Measurements from ENCODE around the gene RNF44.

Gene RNF44

DNA sequence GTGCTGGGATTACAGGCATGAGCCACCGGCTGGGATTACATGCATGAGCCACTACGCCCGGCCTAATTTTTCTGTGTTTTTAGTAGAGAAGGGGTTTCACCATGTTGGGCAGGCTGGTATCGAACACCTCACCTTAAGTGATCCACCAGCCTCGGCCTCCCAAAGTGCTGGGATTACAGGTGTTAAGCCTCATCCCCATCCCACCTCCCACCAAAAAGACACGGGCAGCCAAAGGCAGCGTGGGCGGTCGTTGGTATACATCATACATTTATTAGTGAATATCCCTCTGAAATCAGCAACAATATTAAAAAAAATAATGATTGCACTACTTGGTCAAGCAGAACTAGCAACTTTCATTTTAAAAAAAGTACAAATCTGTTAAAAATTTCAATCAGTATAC lies 10.7 kb downstream of the RNF44 start:
- no peak overlapping the region for H3K9ac ChIP-seq (ENCODE audit: low read length)
- no peak overlapping the region for H3K4me2 ChIP-seq (ENCODE audit: low read length)
- no CpG with 5 or more reads among the region's 9 CpGs for WGBS (ENCODE audit: extremely low coverage, insufficient coverage, low lambda C conversion rate)
- no peak overlapping the region for H2BK5ac ChIP-seq (ENCODE audit: low read length)
- H4K5ac ChIP-seq (ENCODE audit: low read length), result no peak overlapping the region
- no peak overlapping the region for H3K23ac ChIP-seq (ENCODE audit: low read length)
- H3K4me3 ChIP-seq (ENCODE audit: low read length), result no peak overlapping the region
- no peak overlapping the region for H2BK15ac ChIP-seq (replicated peaks; ENCODE audit: low read depth)
- H2AK5ac ChIP-seq (ENCODE audit: low read length), result no peak overlapping the region
- no peak overlapping the region for H4K8ac ChIP-seq (ENCODE audit: low read depth, low read length)
- H3K4ac ChIP-seq (ENCODE audit: low read depth, low read length), result no peak overlapping the region
- H3K79me2 ChIP-seq (ENCODE audit: control insufficient read depth, insufficient read depth, low read length), result peaks cover 2% of the 10 kb centered on the region
- peaks cover 5% of the 10 kb centered on the region for H3K79me1 ChIP-seq (ENCODE audit: low read length)
- no peak overlapping the region for H3K56ac ChIP-seq (ENCODE audit: low read length)
- H3K27ac ChIP-seq (ENCODE audit: low read depth, low read length), result no peak overlapping the region
- H3K18ac ChIP-seq (ENCODE audit: low read length), result no peak overlapping the region
- no peak for DNase-seq
- no peaks in the 10 kb centered on the region for H3K27me3 ChIP-seq (ENCODE audit: insufficient read depth, low read length, poor library complexity)
- H3K4me1 ChIP-seq (ENCODE audit: control insufficient read depth, low read depth, low read length), result no peaks in the 10 kb centered on the region
- no peak overlapping the region for H2BK120ac ChIP-seq (ENCODE audit: low read depth, low read length)
- peaks cover 19% of the 10 kb centered on the region for H3K36me3 ChIP-seq (ENCODE audit: control insufficient read depth, insufficient read depth, low read length)

DNA sequence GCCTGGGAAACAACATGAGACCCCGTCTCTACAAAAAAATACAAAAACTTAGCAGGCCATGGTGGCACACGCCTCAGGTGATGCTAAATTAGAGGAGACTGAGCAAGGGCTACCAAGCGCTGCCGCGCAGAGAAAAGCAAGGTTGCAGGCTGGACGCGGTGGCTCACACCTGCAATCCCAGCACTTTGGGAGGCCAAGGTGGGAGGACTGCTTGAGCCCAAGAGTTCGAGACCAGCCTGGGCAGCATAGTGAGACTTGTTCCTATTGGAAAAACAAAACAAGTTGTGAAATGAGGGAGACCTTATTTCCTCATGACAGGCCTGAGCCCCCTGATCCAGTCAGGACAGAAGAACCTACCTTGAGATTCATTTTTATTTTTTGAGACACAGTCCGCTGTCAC lies 11.5 kb downstream of the RNF44 start:
- Histone ChIP-seq H2BK5ac (ENCODE audit: low read length) (no peak overlapping the region), H3K79me1 (ENCODE audit: low read length) (no peaks in the 10 kb centered on the region), H4K5ac (ENCODE audit: low read length) (no peak overlapping the region), H3K27ac (ENCODE audit: low read depth, low read length) (no peak overlapping the region), H3K23ac (ENCODE audit: low read length) (no peak overlapping the region), H3K18ac (ENCODE audit: low read length) (no peak overlapping the region), H2BK15ac (replicated peaks; ENCODE audit: low read depth) (no peak overlapping the region), H3K36me3 (ENCODE audit: control insufficient read depth, insufficient read depth, low read length) (peaks cover 13% of the 10 kb centered on the region), H3K4me3 (ENCODE audit: low read length) (no peak overlapping the region), H2AK5ac (ENCODE audit: low read length) (no peak overlapping the region), H4K8ac (ENCODE audit: low read depth, low read length) (no peak overlapping the region), H3K4me1 (ENCODE audit: control insufficient read depth, low read depth, low read length) (no peaks in the 10 kb centered on the region), H3K27me3 (ENCODE audit: insufficient read depth, low read length, poor library complexity) (no peaks in the 10 kb centered on the region), H3K79me2 (ENCODE audit: control insufficient read depth, insufficient read depth, low read length) (no peaks in the 10 kb centered on the region), H3K4ac (ENCODE audit: low read depth, low read length) (no peak overlapping the region), H3K56ac (ENCODE audit: low read length) (no peak overlapping the region), H2BK120ac (ENCODE audit: low read depth, low read length) (no peak overlapping the region), H3K9ac (ENCODE audit: low read length) (no peak overlapping the region), H3K4me2 (ENCODE audit: low read length) (no peak overlapping the region)
- DNase-seq, result no peak
- WGBS (ENCODE audit: extremely low coverage, insufficient coverage, low lambda C conversion rate), result no CpG with 5 or more reads among the region's 9 CpGs

DNA sequence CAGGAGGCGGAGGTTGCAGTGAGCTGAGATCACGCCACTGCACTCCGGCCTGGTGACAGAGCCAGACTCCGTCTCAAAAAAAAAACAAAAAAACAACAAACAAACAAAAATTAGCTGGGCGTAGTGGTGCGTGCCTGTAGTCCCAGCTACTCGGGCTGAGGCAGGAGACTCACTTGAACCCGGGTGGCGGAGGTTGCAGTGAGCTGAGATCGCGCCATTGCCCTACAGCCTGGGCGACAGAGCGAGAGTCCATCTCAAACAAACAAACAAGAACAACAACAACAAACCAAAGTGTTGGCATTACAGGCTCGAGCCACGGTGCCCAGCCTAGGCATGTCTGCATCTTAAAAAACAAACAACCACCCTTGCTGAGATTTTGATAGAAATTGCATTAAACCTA lies 12.2 kb downstream of the RNF44 start:
- H4K5ac ChIP-seq (ENCODE audit: low read length), result no peak overlapping the region
- H3K23ac ChIP-seq (ENCODE audit: low read length), result no peak overlapping the region
- no peak overlapping the region for H2AK5ac ChIP-seq (ENCODE audit: low read length)
- DNase-seq, result no peak
- H3K4me1 ChIP-seq (ENCODE audit: control insufficient read depth, low read depth, low read length), result no peaks in the 10 kb centered on the region
- H2BK120ac ChIP-seq (ENCODE audit: low read depth, low read length), result no peak overlapping the region
- WGBS (ENCODE audit: extremely low coverage, insufficient coverage, low lambda C conversion rate), result no CpG with 5 or more reads among the region's 15 CpGs
- no peak overlapping the region for H3K4me3 ChIP-seq (ENCODE audit: low read length)
- H3K79me1 ChIP-seq (ENCODE audit: low read length), result no peaks in the 10 kb centered on the region
- H4K8ac ChIP-seq (ENCODE audit: low read depth, low read length), result no peak overlapping the region
- no peak overlapping the region for H3K27ac ChIP-seq (ENCODE audit: low read depth, low read length)
- no peak overlapping the region for H2BK5ac ChIP-seq (ENCODE audit: low read length)
- no peak overlapping the region for H2BK15ac ChIP-seq (replicated peaks; ENCODE audit: low read depth)
- no peak overlapping the region for H3K56ac ChIP-seq (ENCODE audit: low read length)
- no peaks in the 10 kb centered on the region for H3K27me3 ChIP-seq (ENCODE audit: insufficient read depth, low read length, poor library complexity)
- H3K36me3 ChIP-seq (ENCODE audit: control insufficient read depth, insufficient read depth, low read length), result peaks cover 13% of the 10 kb centered on the region
- H3K4me2 ChIP-seq (ENCODE audit: low read length), result no peak overlapping the region
- no peaks in the 10 kb centered on the region for H3K79me2 ChIP-seq (ENCODE audit: control insufficient read depth, insufficient read depth, low read length)
- no peak overlapping the region for H3K4ac ChIP-seq (ENCODE audit: low read depth, low read length)
- H3K9ac ChIP-seq (ENCODE audit: low read length), result no peak overlapping the region
- H3K18ac ChIP-seq (ENCODE audit: low read length), result no peak overlapping the region

DNA sequence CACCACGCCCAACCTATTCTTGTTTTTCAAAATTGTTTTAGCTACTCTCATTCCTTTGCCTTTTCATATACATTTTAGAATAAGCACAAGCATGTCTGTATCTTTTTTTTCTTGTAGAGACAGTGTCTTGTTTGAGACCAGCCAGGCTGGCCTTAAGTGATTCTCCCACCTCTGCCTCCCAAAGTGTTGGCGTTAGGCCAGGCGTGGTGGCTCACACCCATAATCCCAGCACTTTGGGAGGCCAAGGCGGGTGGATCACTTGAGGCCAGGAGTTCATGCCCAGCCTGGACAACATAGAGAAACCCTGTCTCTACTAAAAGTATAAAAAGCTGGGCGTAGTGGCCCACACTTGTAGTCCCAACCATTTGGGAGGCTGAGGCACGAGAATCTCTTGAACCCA lies 13.1 kb downstream of the RNF44 start:
- H3K4me3 ChIP-seq (ENCODE audit: low read length), result no peak overlapping the region
- no peak overlapping the region for H2BK5ac ChIP-seq (ENCODE audit: low read length)
- WGBS (ENCODE audit: extremely low coverage, insufficient coverage, low lambda C conversion rate), result no CpG with 5 or more reads among the region's 6 CpGs
- no peak overlapping the region for H3K56ac ChIP-seq (ENCODE audit: low read length)
- H2BK120ac ChIP-seq (ENCODE audit: low read depth, low read length), result no peak overlapping the region
- no peak overlapping the region for H4K8ac ChIP-seq (ENCODE audit: low read depth, low read length)
- H3K79me1 ChIP-seq (ENCODE audit: low read length), result no peaks in the 10 kb centered on the region
- no peak overlapping the region for H3K9ac ChIP-seq (ENCODE audit: low read length)
- H3K23ac ChIP-seq (ENCODE audit: low read length), result no peak overlapping the region
- H3K4me2 ChIP-seq (ENCODE audit: low read length), result no peak overlapping the region
- H4K5ac ChIP-seq (ENCODE audit: low read length), result no peak overlapping the region
- no peaks in the 10 kb centered on the region for H3K79me2 ChIP-seq (ENCODE audit: control insufficient read depth, insufficient read depth, low read length)
- H3K4me1 ChIP-seq (ENCODE audit: control insufficient read depth, low read depth, low read length), result no peaks in the 10 kb centered on the region
- H3K27me3 ChIP-seq (ENCODE audit: insufficient read depth, low read length, poor library complexity), result no peaks in the 10 kb centered on the region
- no peak overlapping the region for H2BK15ac ChIP-seq (replicated peaks; ENCODE audit: low read depth)
- peaks cover 8% of the 10 kb centered on the region for H3K36me3 ChIP-seq (ENCODE audit: control insufficient read depth, insufficient read depth, low read length)
- H3K27ac ChIP-seq (ENCODE audit: low read depth, low read length), result no peak overlapping the region
- H2AK5ac ChIP-seq (ENCODE audit: low read length), result no peak overlapping the region
- H3K4ac ChIP-seq (ENCODE audit: low read depth, low read length), result no peak overlapping the region
- no peak overlapping the region for H3K18ac ChIP-seq (ENCODE audit: low read length)
- no peak for DNase-seq

- H4K5ac ChIP-seq (ENCODE audit: low read length), result no peak overlapping the region
Observed at GRCh38 chr5:176521699-176522263, 15.4 kb downstream of the RNF44 start.

GRCh38 chr5:176521286-176521685 lies 15.9 kb downstream of the RNF44 start:
- H3K79me1 ChIP-seq (ENCODE audit: low read length), result no peaks in the 10 kb centered on the region
- H3K4me1 ChIP-seq (ENCODE audit: control insufficient read depth, low read depth, low read length), result no peaks in the 10 kb centered on the region
- no peak overlapping the region for H3K27ac ChIP-seq (ENCODE audit: low read depth, low read length)
- no peak overlapping the region for H4K5ac ChIP-seq (ENCODE audit: low read length)
- no peak overlapping the region for H3K4me3 ChIP-seq (ENCODE audit: low read length)
- no peak overlapping the region for H2BK5ac ChIP-seq (ENCODE audit: low read length)
- H3K36me3 ChIP-seq (ENCODE audit: control insufficient read depth, insufficient read depth, low read length), result no peaks in the 10 kb centered on the region
- H3K79me2 ChIP-seq (ENCODE audit: control insufficient read depth, insufficient read depth, low read length), result no peaks in the 10 kb centered on the region
- DNase-seq, result no peak
- H3K9ac ChIP-seq (ENCODE audit: low read length), result no peak overlapping the region
- no peak overlapping the region for H3K23ac ChIP-seq (ENCODE audit: low read length)
- no peak overlapping the region for H3K4me2 ChIP-seq (ENCODE audit: low read length)
- no peaks in the 10 kb centered on the region for H3K27me3 ChIP-seq (ENCODE audit: insufficient read depth, low read length, poor library complexity)
- H4K8ac ChIP-seq (ENCODE audit: low read depth, low read length), result no peak overlapping the region
- no peak overlapping the region for H2BK120ac ChIP-seq (ENCODE audit: low read depth, low read length)
- H3K4ac ChIP-seq (ENCODE audit: low read depth, low read length), result no peak overlapping the region
- H2AK5ac ChIP-seq (ENCODE audit: low read length), result no peak overlapping the region
- no CpG with 5 or more reads among the region's 7 CpGs for WGBS (ENCODE audit: extremely low coverage, insufficient coverage, low lambda C conversion rate)
- H3K18ac ChIP-seq (ENCODE audit: low read length), result no peak overlapping the region
- H3K56ac ChIP-seq (ENCODE audit: low read length), result no peak overlapping the region
- no peak overlapping the region for H2BK15ac ChIP-seq (replicated peaks; ENCODE audit: low read depth)

More at GRCh38 chr5:176521699-176522263, 15.4 kb downstream of the RNF44 start:
- Histone ChIP-seq H3K27me3 (ENCODE audit: insufficient read depth, low read length, poor library complexity) (no peaks in the 10 kb centered on the region), H2AK5ac (ENCODE audit: low read length) (no peak overlapping the region), H3K36me3 (ENCODE audit: control insufficient read depth, insufficient read depth, low read length) (no peaks in the 10 kb centered on the region), H3K4me1 (ENCODE audit: control insufficient read depth, low read depth, low read length) (no peaks in the 10 kb centered on the region), H3K23ac (ENCODE audit: low read length) (no peak overlapping the region), H4K8ac (ENCODE audit: low read depth, low read length) (no peak overlapping the region), H3K79me2 (ENCODE audit: control insufficient read depth, insufficient read depth, low read length) (no peaks in the 10 kb centered on the region), H3K4me3 (ENCODE audit: low read length) (no peak overlapping the region), H3K9ac (ENCODE audit: low read length) (no peak overlapping the region), H3K27ac (ENCODE audit: low read depth, low read length) (no peak overlapping the region), H3K4ac (ENCODE audit: low read depth, low read length) (no peak overlapping the region), H3K18ac (ENCODE audit: low read length) (no peak overlapping the region), H2BK15ac (replicated peaks; ENCODE audit: low read depth) (no peak overlapping the region), H3K4me2 (ENCODE audit: low read length) (no peak overlapping the region), H2BK120ac (ENCODE audit: low read depth, low read length) (no peak overlapping the region), H3K56ac (ENCODE audit: low read length) (no peak overlapping the region), H2BK5ac (ENCODE audit: low read length) (no peak overlapping the region), H3K79me1 (ENCODE audit: low read length) (no peaks in the 10 kb centered on the region)
- WGBS (ENCODE audit: extremely low coverage, insufficient coverage, low lambda C conversion rate), result no CpG with 5 or more reads among the region's 10 CpGs
- no peak for DNase-seq

Data from mesendoderm (in vitro differentiated cells).